ENCODE results near the gene ZBTB43.

ZBTB43 gene

DNA sequence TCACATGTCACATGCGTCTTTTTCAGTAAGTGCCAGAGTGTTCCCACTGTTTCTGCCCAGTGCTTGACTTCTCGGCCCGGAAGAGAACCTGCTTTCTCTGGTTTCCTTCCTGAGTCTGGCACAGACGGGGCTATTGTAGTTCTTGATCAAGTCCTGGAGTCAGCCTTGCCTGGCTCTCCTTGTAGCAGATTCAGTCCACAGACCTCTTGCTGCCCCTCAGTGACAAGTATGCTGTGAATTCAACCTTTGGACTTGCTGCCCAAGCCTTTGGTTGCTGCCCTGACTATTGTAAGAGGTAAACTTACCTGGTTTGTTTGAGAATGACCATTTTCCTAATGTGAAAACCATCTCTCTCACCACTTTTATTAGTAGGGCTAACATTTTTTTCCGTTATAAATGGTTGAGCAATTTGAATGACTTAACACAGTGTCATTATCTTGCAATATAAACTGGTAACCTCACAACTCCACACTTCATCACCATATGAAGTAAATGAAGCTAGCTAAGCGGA, 80.3 kb downstream of the ZBTB43 start:
- peak in 2 of 56 donors; percentile 19 to 23 for DNase-seq

DNA sequence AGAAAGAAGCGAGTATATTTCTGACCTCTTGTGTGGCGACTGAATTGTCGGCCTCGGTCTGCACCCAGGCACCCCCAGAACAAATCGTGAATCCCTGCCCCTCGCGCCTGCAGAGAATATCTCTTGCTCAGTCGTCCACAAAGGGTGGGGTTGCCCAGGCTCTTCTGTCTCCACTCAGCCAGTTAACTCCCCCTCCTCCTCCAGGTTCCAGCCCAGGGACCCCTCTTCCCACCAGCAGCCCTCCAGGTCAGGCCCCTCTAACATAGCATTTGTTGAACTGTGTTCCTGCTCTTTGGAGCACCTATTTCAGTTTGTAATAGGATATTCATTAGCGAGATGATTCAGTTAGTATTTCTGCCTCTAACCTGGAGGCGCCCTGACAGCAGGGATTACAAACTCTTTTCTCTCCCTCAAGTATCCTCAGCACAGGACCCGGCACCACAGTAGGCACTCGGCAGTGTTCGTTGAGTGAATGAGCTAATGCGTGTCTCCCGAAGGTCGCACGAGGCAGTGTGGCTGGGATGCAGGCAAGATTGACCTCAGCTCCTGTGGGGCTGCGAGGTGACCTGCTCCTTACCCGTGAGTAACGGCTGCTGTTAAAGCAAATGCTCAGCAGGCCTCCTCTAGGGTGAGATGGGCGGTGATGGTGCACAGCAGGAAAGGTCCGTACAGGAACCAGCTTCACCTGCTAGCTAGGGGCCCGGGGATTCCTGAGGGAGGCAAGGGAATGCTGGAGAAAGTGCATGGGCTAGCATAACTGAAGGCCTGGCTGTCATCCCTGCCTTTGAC, 81.4 kb downstream of the ZBTB43 start:
- DNase-seq: no peak

DNA sequence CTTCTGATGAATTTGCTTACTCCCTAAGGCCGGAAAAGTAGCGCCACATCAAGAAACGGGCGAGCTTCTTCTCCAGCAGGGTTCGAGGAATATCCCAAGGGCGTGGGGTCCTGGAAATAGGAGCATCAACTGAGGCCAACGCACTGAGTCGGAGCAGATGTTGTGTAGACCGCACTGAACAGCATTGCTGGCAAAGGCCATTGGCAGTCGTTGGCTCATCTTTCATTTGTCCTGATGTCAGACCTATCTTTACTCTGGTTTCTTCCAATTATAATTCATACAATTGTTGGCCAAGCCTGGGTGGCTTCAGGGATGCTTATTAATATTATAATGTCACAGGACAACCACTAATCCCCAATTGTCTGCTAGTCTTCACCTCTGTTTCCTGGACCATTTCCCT, 82.1 kb downstream of the ZBTB43 start:
- no peak for DNase-seq

Measured in amygdala (tissue), 56 donors.